A673 (cell line): ENCODE measurements around the gene ZNF839. TPM values are rescaled to one million over a fixed set of nuclear protein-coding genes. Genes with fewer than 3 reads are reported as not detected.
A peak's percentile ranks its signal among the peaks of the same experiment; 100 is the strongest.

ENCODE experiments used
- Bru-seq: library from RNA; stranded (reverse); fragments of 400-500 nt; gene quantifications from one replicate; lab custom pipeline; 2021; lab: Mats Ljungman, UMichigan
- BruChase-seq, 2 experiments: library from RNA; stranded (reverse); fragments of 400-500 nt; gene quantifications; one replicate each; lab custom pipeline; 2021; lab: Mats Ljungman, UMichigan
- BruUV-seq: library from RNA; stranded (reverse); fragments of 400-500 nt; replicated peaks from 2 replicates; lab custom pipeline; 2021; lab: Mats Ljungman, UMichigan
- CTCF ChIA-PET: fragments of 300-600 bp; sonication (Branson Sonifier 250); formaldehyde crosslinking; loops from one replicate; lab custom pipeline; 2022; ENCODE audit warnings: antibody characterized with exemption; lab: Charles Lee
- POLR2A ChIA-PET: fragments of 300-600 bp; sonication (Branson Sonifier 250); formaldehyde crosslinking; loops from one replicate; lab custom pipeline; 2022; ENCODE audit warnings: antibody characterized with exemption; ENCODE audit not compliant: low non-redundant PET; lab: Charles Lee
- DNase-seq: peaks from one replicate; pipeline ENCODE4 v3.0.0-alpha.2; 2015; ENCODE audit warnings: low spot score
- H3K27ac ChIP-seq: fragments of 200-600 bp; sonication (generic); 2 replicates; pipeline ENCODE4 v1.5.1; 2016; ENCODE audit warnings: mixed run types, low read depth, mild to moderate bottlenecking, mixed read lengths, antibody characterized with exemption, low read length; ENCODE audit not compliant: poor library complexity, severe bottlenecking
- H3K27me3 ChIP-seq: fragments of 200-600 bp; sonication (generic); replicated peaks from 2 replicates; pipeline ENCODE4 v1.6.1; 2017; ENCODE audit warnings: mixed run types, low read depth, mild to moderate bottlenecking, mixed read lengths, antibody characterized with exemption, low read length; ENCODE audit not compliant: insufficient read depth, poor library complexity
- H3K36me3 ChIP-seq: fragments of 200-600 bp; sonication (generic); 2 replicates; pipeline ENCODE4 v1.6.1; 2016; ENCODE audit warnings: mixed run types, mild to moderate bottlenecking, mixed read lengths, antibody characterized with exemption, low read length; ENCODE audit not compliant: insufficient read depth, poor library complexity, severe bottlenecking
- H3K4me1 ChIP-seq: fragments of 200-600 bp; sonication (generic); 2 replicates; pipeline ENCODE4 v1.6.1; 2017; ENCODE audit warnings: mixed run types, mild to moderate bottlenecking, mixed read lengths, antibody characterized with exemption, low read length; ENCODE audit not compliant: insufficient read depth, poor library complexity, severe bottlenecking
- H3K4me3 ChIP-seq: fragments of 200-600 bp; sonication (generic); 2 replicates; pipeline ENCODE4 v1.5.1; 2016; ENCODE audit warnings: low read depth, mixed run types, mild to moderate bottlenecking, mixed read lengths, low read length; ENCODE audit not compliant: poor library complexity, severe bottlenecking
- H3K9me3 ChIP-seq: fragments of 200-600 bp; sonication (generic); 2 replicates; pipeline ENCODE4 v1.6.1; 2016; ENCODE audit warnings: mixed run types, low read depth, mild to moderate bottlenecking, mixed read lengths, antibody characterized with exemption, low read length; ENCODE audit not compliant: poor library complexity, severe bottlenecking
- EZH2 ChIP-seq: fragments of 200-600 bp; sonication (generic); IDR thresholded peaks from 2 replicates; pipeline ENCODE4 v1.6.1; 2017; ENCODE audit warnings: borderline replicate concordance, low read depth, mild to moderate bottlenecking, mixed read lengths, antibody characterized with exemption, low read length; ENCODE audit not compliant: poor library complexity, severe bottlenecking
- intact Hi-C: fragments of 100-400 bp; cut with micrococcal nuclease; formaldehyde crosslinking; loops from one replicate; pipeline ENCODE4 v1.10.0; 2022; ENCODE audit not compliant: unreplicated experiment
- long read RNA-seq: library from polyadenylated mRNA; stranded (forward); transcript quantifications from one replicate; pipeline ENCODE4 v2.0.0, GENCODE V29; 2022
- total RNA-seq: library from RNA; stranded (reverse); gene quantifications from 2 replicates; pipeline ENCODE4 v1.2.3, GENCODE V29; 2021
- TF ChIP-seq, protein P1 (sequence below): fragments of 300-800, 200-600 bp; sonication (generic); conservative IDR thresholded peaks from 2 replicates; pipeline ENCODE4 v1.5.1; 2017; ENCODE audit warnings: low read depth, mild to moderate bottlenecking, antibody characterized with exemption, low read length, moderate library complexity, mixed read lengths

The ZNF839 gene
- total RNA-seq (13.5 and 16.0 TPM in 2 replicates), Bru-seq, nascent RNA (percentile 64 among the genes with signal in this experiment), BruChase-seq, experiment 1, labeled RNA remaining after a 2-hour chase (percentile 69 among the genes with signal in this experiment), BruChase-seq, experiment 2, labeled RNA remaining after a 6-hour chase (percentile 66 among the genes with signal in this experiment)
- long read RNA-seq, transcript ZNF839-202 (8 exons, 2,987 nt) = major isoform, 6 of 21 reads
- long read RNA-seq, partial matches to known transcripts = 2 of 21 reads
- long read RNA-seq, other reads (novel, unspliced or antisense) = 13 of 21 reads

- no TSS peak for BruUV-seq
- TF ChIP-seq, protein P1, sequence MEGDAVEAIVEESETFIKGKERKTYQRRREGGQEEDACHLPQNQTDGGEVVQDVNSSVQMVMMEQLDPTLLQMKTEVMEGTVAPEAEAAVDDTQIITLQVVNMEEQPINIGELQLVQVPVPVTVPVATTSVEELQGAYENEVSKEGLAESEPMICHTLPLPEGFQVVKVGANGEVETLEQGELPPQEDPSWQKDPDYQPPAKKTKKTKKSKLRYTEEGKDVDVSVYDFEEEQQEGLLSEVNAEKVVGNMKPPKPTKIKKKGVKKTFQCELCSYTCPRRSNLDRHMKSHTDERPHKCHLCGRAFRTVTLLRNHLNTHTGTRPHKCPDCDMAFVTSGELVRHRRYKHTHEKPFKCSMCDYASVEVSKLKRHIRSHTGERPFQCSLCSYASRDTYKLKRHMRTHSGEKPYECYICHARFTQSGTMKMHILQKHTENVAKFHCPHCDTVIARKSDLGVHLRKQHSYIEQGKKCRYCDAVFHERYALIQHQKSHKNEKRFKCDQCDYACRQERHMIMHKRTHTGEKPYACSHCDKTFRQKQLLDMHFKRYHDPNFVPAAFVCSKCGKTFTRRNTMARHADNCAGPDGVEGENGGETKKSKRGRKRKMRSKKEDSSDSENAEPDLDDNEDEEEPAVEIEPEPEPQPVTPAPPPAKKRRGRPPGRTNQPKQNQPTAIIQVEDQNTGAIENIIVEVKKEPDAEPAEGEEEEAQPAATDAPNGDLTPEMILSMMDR = no peak
- no peak for TF ChIP-seq EZH2
- ChIA-PET POLR2A (interaction anchor here (0.6 kb wide), 1 partner anchor 13 kb away, joined by 5 read pairs; no protein-coding TSS in a partner anchor), CTCF (interaction anchor here (0.5 kb wide), 1 partner anchor 256 kb away, joined by 6 read pairs; no protein-coding TSS in a partner anchor)
- H3K27me3 ChIP-seq = no peaks in the 10 kb centered on the region
- DNase-seq = peak; percentile 95
- H3K27ac ChIP-seq = peak within 1 kb of the TSS; percentile 79
- peaks cover 21% of the 10 kb centered on the region for H3K4me1 ChIP-seq
- intact Hi-C loops = loop anchor here (5.0 to 10.0 kb wide), 2 partner anchors 198 to 615 kb away; no protein-coding TSS in a partner anchor
- peak within 1 kb of the TSS; percentile 68 for H3K4me3 ChIP-seq
- no peaks in the 10 kb centered on the region for H3K36me3 ChIP-seq
- no peaks in the 10 kb centered on the region for H3K9me3 ChIP-seq
Observed at GRCh38 chr14:102319351-102320032, at the start of gene ZNF839. ZNF839 (plus strand) TSS chr14:102319746; CDS start chr14:102319766, 20 bp downstream.

DNA sequence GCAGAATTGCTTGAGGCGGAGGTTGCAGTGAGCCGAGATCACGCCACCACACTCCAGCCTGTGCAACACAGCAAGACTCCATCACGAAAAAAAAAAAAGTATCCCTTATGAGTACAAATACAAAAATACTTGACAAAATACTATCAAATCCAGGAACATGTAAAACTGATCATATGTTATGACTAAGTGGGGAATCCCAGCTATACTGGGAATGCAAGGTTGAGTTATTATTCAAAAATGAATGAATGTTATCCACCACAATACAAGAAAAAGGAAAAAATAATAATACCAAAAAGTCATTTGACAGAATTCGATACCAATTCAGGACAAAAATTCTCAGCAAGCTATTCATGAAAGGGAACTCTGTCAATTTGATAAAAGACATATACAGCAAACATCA, 47.2 kb upstream of the ZNF839 start:
- no peak overlapping the region for H3K4me3 ChIP-seq
- H3K27ac ChIP-seq = no peak overlapping the region
- H3K4me1 ChIP-seq = no peaks in the 10 kb centered on the region
- H3K36me3 ChIP-seq = no peaks in the 10 kb centered on the region
- H3K9me3 ChIP-seq = no peaks in the 10 kb centered on the region
- POLR2A ChIA-PET = no interaction called here
- intact Hi-C loops = no loop called here
- no TSS peak for BruUV-seq
- no peaks in the 10 kb centered on the region for H3K27me3 ChIP-seq
- CTCF ChIA-PET = no interaction called here
- DNase-seq = no peak
- TF ChIP-seq, protein P1 = no peak
- no peak for TF ChIP-seq EZH2

DNA sequence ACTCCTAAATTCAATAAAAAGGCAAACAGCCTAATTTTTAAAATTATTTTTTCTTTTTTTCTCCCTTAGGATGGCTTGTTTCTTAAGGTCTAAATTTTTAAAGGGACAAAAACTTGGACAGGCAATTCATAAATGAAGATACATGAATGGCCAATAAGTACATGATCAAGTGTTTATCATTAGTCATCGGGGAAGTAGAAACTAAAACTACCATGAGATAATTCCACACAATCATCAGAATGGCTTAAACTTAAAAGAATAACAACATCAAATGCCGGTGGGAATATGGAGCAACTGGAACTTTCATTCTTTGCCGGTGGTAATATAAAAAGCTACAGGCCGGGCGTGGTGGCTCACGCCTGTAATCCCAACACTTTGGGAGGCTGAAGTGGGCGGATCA, 43.7 kb upstream of the ZNF839 start:
- Histone ChIP-seq H3K36me3 (no peaks in the 10 kb centered on the region), H3K9me3 (no peaks in the 10 kb centered on the region), H3K27me3 (no peaks in the 10 kb centered on the region), H3K27ac (no peak overlapping the region), H3K4me1 (no peaks in the 10 kb centered on the region), H3K4me3 (no peak overlapping the region)
- TF ChIP-seq EZH2 = no peak
- TF ChIP-seq, protein P1 = no peak
- POLR2A ChIA-PET = no interaction called here
- CTCF ChIA-PET = no interaction called here
- no TSS peak for BruUV-seq
- intact Hi-C loops = no loop called here
- no peak for DNase-seq
